ENCODE measurements around the gene CSRNP3. TPM values are rescaled to one million over a fixed set of nuclear protein-coding genes. Genes with fewer than 3 reads are reported as not detected.

The CSRNP3 gene
- total RNA-seq, 3 donors from 2014 or later: 2.0 to 5.2 (median 4.6) TPM

DNA sequence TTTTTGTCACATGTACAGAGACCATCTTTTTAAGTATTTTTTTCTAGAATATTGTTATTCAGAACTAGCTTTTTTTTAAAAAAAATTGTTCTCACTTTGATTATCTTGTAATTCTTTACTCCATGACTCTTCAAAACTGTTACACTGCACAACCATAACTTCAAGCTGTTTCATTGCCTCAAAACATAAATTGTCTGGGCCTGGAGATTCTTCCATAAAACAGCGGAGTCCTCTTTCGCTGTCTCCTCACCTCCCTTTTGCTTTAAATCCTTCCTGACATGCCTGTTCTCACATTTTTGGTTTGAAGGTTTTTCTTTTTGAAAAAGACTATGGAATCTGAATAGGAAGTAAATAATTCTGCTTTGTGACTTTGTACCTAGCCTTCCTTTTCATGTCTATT, 197.9 kb downstream of the CSRNP3 start:
- H3K36me3 ChIP-seq (ENCODE audit: low read depth): no peaks in the 10 kb centered on the region
- TF ChIP-seq CTCF (IDR thresholded peaks at IDR 0.05): no peak
- intact Hi-C loops (cut with DNase I, micrococcal nuclease): no loop called here
- H3K4me3 ChIP-seq: no peak overlapping the region
- DNase-seq (no peak), ATAC-seq (no peak)
- no peaks in the 10 kb centered on the region for H3K4me1 ChIP-seq (ENCODE audit: low read depth)
- no peaks in the 10 kb centered on the region for H3K9me3 ChIP-seq

GRCh38 chr2:165674780-165675179, 205.3 kb downstream of the CSRNP3 start:
- Histone ChIP-seq H3K4me1 (ENCODE audit: low read depth) (no peaks in the 10 kb centered on the region), H3K4me3 (no peak overlapping the region), H3K36me3 (ENCODE audit: low read depth) (no peaks in the 10 kb centered on the region), H3K9me3 (no peaks in the 10 kb centered on the region)
- ATAC-seq (peak; percentile 71), DNase-seq (peak in 1 of 3 donors; percentile 19)
- intact Hi-C loops (cut with DNase I, micrococcal nuclease): no loop called here
- TF ChIP-seq CTCF (IDR thresholded peaks at IDR 0.05): no peak

DNA sequence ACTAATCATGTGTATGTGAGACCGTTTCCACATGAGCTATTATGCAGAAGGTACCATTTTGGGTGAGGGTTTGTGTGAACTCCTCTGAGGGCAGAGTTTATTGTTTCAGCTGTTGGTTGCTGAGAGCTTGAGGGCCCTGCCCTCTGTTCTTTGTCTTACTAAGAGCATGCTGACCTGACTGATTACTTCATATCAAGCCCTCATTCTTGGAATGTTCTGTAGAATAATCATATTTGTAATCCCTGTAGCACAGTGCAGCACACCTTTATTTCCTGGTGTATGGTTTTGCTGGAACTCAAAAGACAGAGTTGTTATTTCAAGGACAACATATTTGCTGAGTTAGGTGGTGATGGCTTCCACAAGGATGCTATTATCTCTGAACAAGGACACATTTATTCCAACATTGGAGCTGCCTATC, 206.1 kb downstream of the CSRNP3 start:
- H3K4me3 ChIP-seq: no peak overlapping the region
- ATAC-seq (peak; percentile 60), DNase-seq (no peak)
- H3K36me3 ChIP-seq (ENCODE audit: low read depth): no peaks in the 10 kb centered on the region
- no peaks in the 10 kb centered on the region for H3K4me1 ChIP-seq (ENCODE audit: low read depth)
- intact Hi-C loops (cut with DNase I, micrococcal nuclease): no loop called here
- no peaks in the 10 kb centered on the region for H3K9me3 ChIP-seq
- TF ChIP-seq CTCF (IDR thresholded peaks at IDR 0.05): no peak

- no peak for DNase-seq
- no peaks in the 10 kb centered on the region for H3K4me1 ChIP-seq (ENCODE audit: low read depth)
- H3K36me3 ChIP-seq (ENCODE audit: low read depth): no peaks in the 10 kb centered on the region
- no peak for TF ChIP-seq CTCF (IDR thresholded peaks at IDR 0.05)
- H3K9me3 ChIP-seq: no peaks in the 10 kb centered on the region
- intact Hi-C loops (cut with DNase I, micrococcal nuclease): no loop called here
- no peak for ATAC-seq
- no peak overlapping the region for H3K4me3 ChIP-seq
These were observed 209.4 kb downstream of the CSRNP3 start for GRCh38 chr2:165678882-165679281.

- DNase-seq (no peak), ATAC-seq (no peak)
- intact Hi-C loops (cut with DNase I, micrococcal nuclease): no loop called here
- Histone ChIP-seq H3K36me3 (ENCODE audit: low read depth) (no peaks in the 10 kb centered on the region), H3K4me3 (no peak overlapping the region), H3K9me3 (no peaks in the 10 kb centered on the region), H3K4me1 (ENCODE audit: low read depth) (no peaks in the 10 kb centered on the region)
- TF ChIP-seq CTCF (IDR thresholded peaks at IDR 0.05): no peak
These were observed 210.1 kb downstream of the CSRNP3 start for GRCh38 chr2:165679621-165680020.

DNA sequence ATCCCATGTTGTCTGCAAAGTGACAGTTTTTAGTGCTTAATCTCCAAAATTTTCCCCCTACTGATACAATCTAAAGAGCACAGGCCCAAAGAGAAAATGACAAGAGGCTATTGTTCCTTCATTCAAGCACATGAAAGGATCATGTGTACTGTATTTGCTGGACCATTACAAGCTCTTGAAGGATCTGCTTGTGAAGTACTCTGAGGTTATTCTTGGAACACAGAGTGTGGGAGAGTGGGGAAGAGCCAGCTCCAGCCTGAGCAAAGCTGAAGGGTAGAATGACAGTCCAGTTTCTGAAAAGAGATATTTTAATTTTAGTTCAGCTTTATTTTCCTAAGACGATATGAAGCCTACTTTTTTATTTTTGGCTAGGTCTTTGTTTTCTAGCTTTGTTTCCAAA, 212.3 kb downstream of the CSRNP3 start:
- intact Hi-C loops (cut with DNase I, micrococcal nuclease): no loop called here
- Histone ChIP-seq H3K36me3 (ENCODE audit: low read depth) (no peaks in the 10 kb centered on the region), H3K4me1 (ENCODE audit: low read depth) (no peaks in the 10 kb centered on the region), H3K9me3 (no peaks in the 10 kb centered on the region), H3K4me3 (no peak overlapping the region)
- TF ChIP-seq CTCF (IDR thresholded peaks at IDR 0.05): no peak
- DNase-seq: no peak
- ATAC-seq: no peak

Data from mucosa of descending colon (tissue), 3 donors.